ENCODE data around the gene GSK3A.

GSK3A gene

GRCh38 chr19:42288881-42289555 is 46.6 kb upstream of the GSK3A start:
- no peak for DNase-seq (ENCODE audit: extremely low spot score)
- no peak for TF ChIP-seq L3MBTL2 (conservative IDR thresholded peaks at IDR 0.05)
- TF ChIP-seq SP1 (IDR thresholded peaks at IDR 0.05), result no peak
- no peak for TF ChIP-seq ARNT (IDR thresholded peaks at IDR 0.05)
- TF ChIP-seq, protein P1, sequence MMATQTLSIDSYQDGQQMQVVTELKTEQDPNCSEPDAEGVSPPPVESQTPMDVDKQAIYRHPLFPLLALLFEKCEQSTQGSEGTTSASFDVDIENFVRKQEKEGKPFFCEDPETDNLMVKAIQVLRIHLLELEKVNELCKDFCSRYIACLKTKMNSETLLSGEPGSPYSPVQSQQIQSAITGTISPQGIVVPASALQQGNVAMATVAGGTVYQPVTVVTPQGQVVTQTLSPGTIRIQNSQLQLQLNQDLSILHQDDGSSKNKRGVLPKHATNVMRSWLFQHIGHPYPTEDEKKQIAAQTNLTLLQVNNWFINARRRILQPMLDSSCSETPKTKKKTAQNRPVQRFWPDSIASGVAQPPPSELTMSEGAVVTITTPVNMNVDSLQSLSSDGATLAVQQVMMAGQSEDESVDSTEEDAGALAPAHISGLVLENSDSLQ (IDR thresholded peaks at IDR 0.05), result no peak
- no peak for TF ChIP-seq BHLHE40 (IDR thresholded peaks at IDR 0.05; ENCODE audit: borderline replicate concordance)
- TF ChIP-seq NFRKB (IDR thresholded peaks at IDR 0.05), result no peak
- no peak for TF ChIP-seq HDGF (IDR thresholded peaks at IDR 0.05; ENCODE audit: borderline replicate concordance)
- no peak for TF ChIP-seq ZNF384 (IDR thresholded peaks at IDR 0.05)
- TF ChIP-seq CTBP1 (IDR thresholded peaks at IDR 0.05; ENCODE audit: borderline replicate concordance), result no peak
- TF ChIP-seq FOXK2 (IDR thresholded peaks at IDR 0.05), result no peak
- TF ChIP-seq FOXM1 (IDR thresholded peaks at IDR 0.05; ENCODE audit: borderline replicate concordance), result no peak
- no peak for TF ChIP-seq ELF4 (IDR thresholded peaks at IDR 0.05)
- no peak for TF ChIP-seq FOXA1 (IDR thresholded peaks at IDR 0.05)
- no peak for TF ChIP-seq LEF1 (IDR thresholded peaks at IDR 0.05; ENCODE audit: borderline replicate concordance)
- TF ChIP-seq SUZ12 (IDR thresholded peaks at IDR 0.05), result no peak
- TF ChIP-seq TARDBP (IDR thresholded peaks at IDR 0.05), result no peak
- CTCF ChIA-PET, result no interaction called here
- POLR2A ChIA-PET, result interaction anchor here (0.6 to 1.4 kb wide), 2 partner anchors 46 to 108 kb away, joined by 3 to 4 read pairs; no protein-coding TSS in a partner anchor

DNA sequence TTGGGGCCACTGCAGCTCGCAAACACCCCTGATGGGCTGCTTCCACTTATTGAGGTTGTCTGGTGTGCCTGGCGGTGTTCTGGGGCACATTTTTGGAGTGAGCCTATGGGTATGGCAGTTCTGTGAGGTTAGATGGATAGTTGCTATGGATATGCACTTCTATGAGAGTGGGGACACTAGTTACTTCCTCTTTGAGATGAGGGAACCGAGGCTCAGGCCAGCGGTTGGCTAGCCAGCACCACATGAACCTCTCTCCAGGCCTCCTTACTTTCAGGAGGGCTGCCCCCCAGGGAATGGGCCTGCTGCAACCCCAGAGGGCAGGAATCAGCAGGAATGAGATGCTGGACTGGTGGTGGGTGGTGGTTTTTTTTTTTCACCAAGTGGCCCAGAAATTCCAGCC is 46.0 kb upstream of the GSK3A start:
- DNase-seq (ENCODE audit: extremely low spot score), result no peak
- no peak for TF ChIP-seq CTBP1 (IDR thresholded peaks at IDR 0.05; ENCODE audit: borderline replicate concordance)
- no peak for TF ChIP-seq ARNT (IDR thresholded peaks at IDR 0.05)
- no peak for TF ChIP-seq HDGF (IDR thresholded peaks at IDR 0.05; ENCODE audit: borderline replicate concordance)
- TF ChIP-seq TARDBP (IDR thresholded peaks at IDR 0.05), result no peak
- no peak for TF ChIP-seq FOXA1 (IDR thresholded peaks at IDR 0.05)
- TF ChIP-seq ZNF384 (IDR thresholded peaks at IDR 0.05), result no peak
- no peak for TF ChIP-seq LEF1 (IDR thresholded peaks at IDR 0.05; ENCODE audit: borderline replicate concordance)
- no peak for TF ChIP-seq SP1 (IDR thresholded peaks at IDR 0.05)
- TF ChIP-seq NFRKB (IDR thresholded peaks at IDR 0.05), result no peak
- TF ChIP-seq FOXK2 (IDR thresholded peaks at IDR 0.05), result no peak
- TF ChIP-seq SUZ12 (IDR thresholded peaks at IDR 0.05), result no peak
- CTCF ChIA-PET, result no interaction called here
- POLR2A ChIA-PET, result no interaction called here

DNA sequence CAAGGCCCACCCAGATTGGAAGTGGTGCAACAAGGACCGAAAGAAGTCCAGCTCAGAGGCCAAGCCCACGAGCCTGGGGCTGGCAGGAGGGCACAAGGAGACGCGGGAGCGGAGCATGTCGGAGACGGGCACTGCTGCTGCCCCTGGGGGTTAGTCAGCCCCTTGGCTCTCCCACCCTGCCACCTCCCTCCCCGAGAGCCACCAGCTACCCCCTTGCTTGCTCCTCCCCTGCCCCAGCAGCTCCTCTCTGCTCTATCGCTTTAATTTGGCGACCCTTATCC is 45.4 kb upstream of the GSK3A start:
- no peak for DNase-seq (ENCODE audit: extremely low spot score)
- ChIA-PET CTCF (interaction anchor here (0.6 kb wide), 1 partner anchor 16 kb away, joined by 3 read pairs; no protein-coding TSS in a partner anchor), POLR2A (interaction anchor here (1.7 kb wide), 1 partner anchor 44 kb away, joined by 6 read pairs; no protein-coding TSS in a partner anchor)
- TF ChIP-seq FOXM1 (IDR thresholded peaks at IDR 0.05; ENCODE audit: borderline replicate concordance), result no peak
- TF ChIP-seq SP1 (IDR thresholded peaks at IDR 0.05), result no peak
- TF ChIP-seq CTBP1 (IDR thresholded peaks at IDR 0.05; ENCODE audit: borderline replicate concordance), result no peak
- no peak for TF ChIP-seq FOXA1 (IDR thresholded peaks at IDR 0.05)
- no peak for TF ChIP-seq HDGF (IDR thresholded peaks at IDR 0.05; ENCODE audit: borderline replicate concordance)
- no peak for TF ChIP-seq ELF4 (IDR thresholded peaks at IDR 0.05)
- no peak for TF ChIP-seq TARDBP (IDR thresholded peaks at IDR 0.05)
- no peak for TF ChIP-seq ZNF384 (IDR thresholded peaks at IDR 0.05)
- TF ChIP-seq SUZ12 (IDR thresholded peaks at IDR 0.05), result no peak
- TF ChIP-seq, protein P1 (IDR thresholded peaks at IDR 0.05), result no peak
- no peak for TF ChIP-seq ARNT (IDR thresholded peaks at IDR 0.05)
- TF ChIP-seq LEF1 (IDR thresholded peaks at IDR 0.05; ENCODE audit: borderline replicate concordance), result no peak
- TF ChIP-seq BHLHE40 (IDR thresholded peaks at IDR 0.05; ENCODE audit: borderline replicate concordance), result no peak
- no peak for TF ChIP-seq L3MBTL2 (conservative IDR thresholded peaks at IDR 0.05)
- TF ChIP-seq FOXK2 (IDR thresholded peaks at IDR 0.05), result no peak

DNA sequence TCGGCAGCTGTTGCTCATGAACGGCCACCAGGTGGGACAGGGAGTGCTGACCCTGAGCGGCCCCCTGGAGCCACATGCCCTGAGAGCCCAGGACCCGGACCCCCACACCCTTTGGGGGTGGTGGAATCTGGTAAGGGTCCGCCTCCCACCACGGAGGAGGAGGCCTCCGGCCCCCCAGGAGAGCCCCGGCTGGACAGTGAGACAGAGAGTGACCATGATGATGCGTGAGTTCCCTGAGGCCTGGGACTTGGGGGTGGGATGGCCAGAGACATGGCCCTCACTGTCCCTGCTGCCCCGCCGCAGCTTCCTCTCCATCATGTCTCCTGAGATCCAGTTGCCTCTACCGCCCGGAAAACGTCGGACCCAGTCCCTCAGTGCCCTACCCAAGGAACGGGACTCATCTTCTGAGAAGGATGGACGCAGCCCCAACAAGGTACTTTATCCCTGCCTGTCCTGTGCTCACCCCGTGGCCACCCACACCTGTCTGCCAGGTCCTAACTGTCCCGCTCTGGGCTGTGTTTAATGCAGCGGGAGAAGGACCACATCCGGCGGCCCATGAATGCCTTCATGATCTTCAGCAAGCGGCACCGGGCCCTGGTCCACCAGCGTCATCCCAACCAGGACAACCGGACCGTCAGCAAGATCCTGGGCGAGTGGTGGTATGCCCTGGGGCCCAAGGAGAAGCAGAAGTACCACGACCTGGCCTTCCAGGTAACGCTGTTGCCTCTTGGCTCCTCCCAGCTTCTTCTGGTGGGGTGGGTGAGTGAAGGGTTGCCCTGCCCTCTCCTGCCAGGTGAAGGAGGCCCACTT is 44.8 kb upstream of the GSK3A start:
- TF ChIP-seq ELF4 (IDR thresholded peaks at IDR 0.05) (no peak), BHLHE40 (IDR thresholded peaks at IDR 0.05; ENCODE audit: borderline replicate concordance) (no peak), ARNT (IDR thresholded peaks at IDR 0.05) (no peak), HDGF (IDR thresholded peaks at IDR 0.05; ENCODE audit: borderline replicate concordance) (no peak), FOXK2 (IDR thresholded peaks at IDR 0.05) (no peak), CTBP1 (IDR thresholded peaks at IDR 0.05; ENCODE audit: borderline replicate concordance) (no peak), ZNF384 (IDR thresholded peaks at IDR 0.05) (no peak), SP1 (IDR thresholded peaks at IDR 0.05) (no peak), SUZ12 (IDR thresholded peaks at IDR 0.05) (no peak), FOXA1 (IDR thresholded peaks at IDR 0.05) (no peak)
- POLR2A ChIA-PET, result interaction anchor here (1.7 kb wide), 1 partner anchor 44 kb away, joined by 6 read pairs; no protein-coding TSS in a partner anchor
- DNase-seq (ENCODE audit: extremely low spot score), result no peak
- CTCF ChIA-PET, result interaction anchor here (0.6 kb wide), 1 partner anchor 17 kb away, joined by 3 read pairs; no protein-coding TSS in a partner anchor

DNA sequence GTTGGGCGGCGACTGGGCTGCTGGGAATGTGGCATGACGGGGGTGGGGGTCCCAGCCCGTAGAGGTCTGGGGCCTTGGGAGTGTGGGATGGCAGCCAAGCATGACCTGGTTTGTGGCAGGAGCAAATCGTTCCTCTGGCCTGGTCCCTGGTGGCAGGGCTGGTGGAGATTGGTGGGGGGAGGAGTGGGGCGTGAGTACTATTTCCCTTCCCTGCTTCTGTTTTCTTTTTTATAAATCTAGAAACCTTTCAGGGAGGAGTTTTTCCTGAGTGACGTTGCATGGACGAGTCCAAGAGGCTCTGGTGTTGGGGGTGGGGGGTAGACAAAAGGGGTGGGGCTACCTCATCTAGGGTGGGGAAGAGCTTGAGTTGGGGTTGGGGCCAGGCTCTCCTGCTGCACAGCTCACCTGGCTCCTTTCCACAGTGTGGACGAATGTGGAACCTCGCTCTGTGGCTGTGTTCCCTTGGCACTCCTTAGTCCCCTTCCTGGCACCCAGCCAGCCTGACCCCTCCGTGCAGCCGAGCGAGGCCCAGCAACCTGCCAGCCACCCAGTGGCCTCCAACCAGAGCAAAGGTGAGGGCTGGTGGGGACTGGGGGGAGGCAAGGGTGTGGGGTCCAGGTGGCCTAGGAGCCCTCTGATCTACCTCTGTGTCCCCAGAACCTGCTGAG is 44.1 kb upstream of the GSK3A start:
- DNase-seq (ENCODE audit: extremely low spot score), result no peak
- CTCF ChIA-PET, result no interaction called here
- POLR2A ChIA-PET, result interaction anchor here (1.7 kb wide), 1 partner anchor 43 kb away, joined by 6 read pairs; no protein-coding TSS in a partner anchor
- TF ChIP-seq ARNT (IDR thresholded peaks at IDR 0.05), result no peak
- TF ChIP-seq BHLHE40 (IDR thresholded peaks at IDR 0.05; ENCODE audit: borderline replicate concordance), result no peak
- TF ChIP-seq HDGF (IDR thresholded peaks at IDR 0.05; ENCODE audit: borderline replicate concordance), result no peak
- TF ChIP-seq FOXM1 (IDR thresholded peaks at IDR 0.05; ENCODE audit: borderline replicate concordance), result no peak
- TF ChIP-seq LEF1 (IDR thresholded peaks at IDR 0.05; ENCODE audit: borderline replicate concordance), result no peak
